SIG-M5 (cell line): ENCODE measurements around the gene COX19.

ENCODE experiments used
- DNase-seq: peaks from one replicate; lab custom pipeline; 2025; lab: John Stamatoyannopoulos, UW

COX19 gene, protein sequence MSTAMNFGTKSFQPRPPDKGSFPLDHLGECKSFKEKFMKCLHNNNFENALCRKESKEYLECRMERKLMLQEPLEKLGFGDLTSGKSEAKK

DNA sequence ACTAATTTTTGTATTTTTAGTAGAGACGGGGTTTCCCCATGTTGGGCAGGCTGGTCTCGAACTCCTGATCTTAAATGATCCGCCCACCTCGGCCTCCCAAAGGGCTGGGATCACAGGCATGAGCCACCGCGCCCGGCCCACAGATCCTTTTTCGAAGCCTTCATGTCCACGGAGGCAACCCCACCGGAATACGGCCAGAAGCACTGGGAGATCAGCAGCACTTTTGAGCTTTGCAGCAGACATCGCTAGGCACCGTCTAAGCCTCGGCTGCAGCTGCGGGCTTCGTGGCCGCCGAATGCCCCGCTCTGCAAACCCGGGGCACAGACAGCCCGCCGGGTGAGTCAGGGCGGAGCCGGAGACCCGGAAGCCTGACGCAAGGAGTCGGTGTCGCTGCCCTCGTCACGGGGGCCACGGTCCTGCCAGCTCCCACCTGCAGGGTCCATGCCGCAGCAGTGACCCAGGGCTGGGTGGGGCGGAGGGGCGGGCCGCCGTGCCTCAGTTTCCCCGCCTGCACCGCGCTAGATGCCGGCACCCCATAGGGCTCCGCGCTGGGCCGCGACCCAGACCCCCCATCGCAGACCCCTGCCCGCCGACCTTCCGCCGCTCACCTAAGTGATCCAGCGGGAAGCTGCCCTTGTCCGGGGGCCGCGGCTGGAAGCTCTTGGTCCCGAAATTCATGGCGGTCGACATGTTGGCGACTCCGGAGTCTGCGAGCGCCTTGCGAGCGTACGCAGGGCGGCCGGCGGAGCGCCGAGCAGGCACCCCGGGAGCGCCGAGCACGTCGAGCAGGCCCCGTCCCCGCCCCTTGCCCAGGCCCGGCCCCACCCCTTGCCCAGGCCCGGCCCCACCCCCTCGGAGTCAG is at the start of gene COX19:
Gene COX19 (minus strand): TSS at position 730 of the 862 bp plus-strand sequence. CDS start 40 bp downstream, at position 690.
- peak; percentile 4 for DNase-seq

DNA sequence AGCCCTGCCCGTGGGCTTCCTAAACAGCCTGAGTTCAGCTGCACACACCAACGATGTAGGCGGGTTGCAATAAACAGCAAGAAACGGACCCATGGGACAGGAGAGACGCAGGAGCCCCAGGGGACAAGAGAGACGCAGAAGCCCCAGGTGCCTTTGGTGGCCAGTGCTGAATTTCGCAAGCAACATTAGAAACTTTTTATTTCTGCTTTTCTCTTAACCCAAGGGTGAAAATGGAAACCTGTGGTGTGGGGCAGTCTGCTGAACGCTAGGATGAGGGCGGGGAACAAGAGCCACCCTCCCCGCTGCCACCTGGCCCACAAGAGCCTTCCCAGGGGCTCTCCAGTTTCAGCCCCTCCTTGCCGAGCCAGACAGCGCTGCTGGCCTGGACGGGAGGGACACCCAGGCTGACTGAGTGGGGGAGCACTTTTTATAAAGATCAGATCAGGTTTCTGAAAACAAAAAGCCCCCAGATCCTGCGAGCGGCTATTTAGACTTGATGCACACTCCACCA is 49.0 kb upstream of the COX19 start:
- DNase-seq: no peak

DNA sequence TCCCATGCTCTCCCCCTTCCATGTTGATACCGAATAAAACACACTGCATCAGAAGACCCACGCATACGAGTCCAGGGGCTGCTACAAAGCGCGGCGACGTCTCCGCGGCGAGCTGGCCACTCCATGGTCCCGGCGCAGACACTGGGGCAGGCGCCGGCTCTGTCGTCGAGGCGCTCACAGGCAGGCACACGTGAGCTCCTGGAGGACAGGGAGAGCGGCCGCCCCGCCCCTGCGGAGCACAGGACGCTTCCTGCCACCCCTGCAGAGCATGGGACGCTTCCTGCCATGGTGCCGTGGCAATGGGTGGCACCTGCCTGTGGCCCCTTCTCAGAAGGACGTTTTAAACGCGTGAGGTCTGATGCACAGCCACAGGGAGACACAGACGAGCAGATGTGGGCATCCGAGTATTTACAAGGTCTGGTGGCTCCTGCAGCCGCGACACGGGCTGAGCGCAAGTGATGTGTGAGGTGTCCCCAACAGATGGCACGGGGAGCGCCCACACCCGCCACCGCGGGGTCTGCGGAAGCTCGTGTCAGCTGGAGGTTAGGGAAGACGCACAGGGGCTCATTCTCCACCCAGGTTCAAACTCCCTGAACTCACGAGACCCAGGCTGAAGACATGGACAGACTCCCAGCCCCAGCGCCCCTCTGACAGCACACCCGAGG is 47.6 kb upstream of the COX19 start:
- DNase-seq: no peak

DNA sequence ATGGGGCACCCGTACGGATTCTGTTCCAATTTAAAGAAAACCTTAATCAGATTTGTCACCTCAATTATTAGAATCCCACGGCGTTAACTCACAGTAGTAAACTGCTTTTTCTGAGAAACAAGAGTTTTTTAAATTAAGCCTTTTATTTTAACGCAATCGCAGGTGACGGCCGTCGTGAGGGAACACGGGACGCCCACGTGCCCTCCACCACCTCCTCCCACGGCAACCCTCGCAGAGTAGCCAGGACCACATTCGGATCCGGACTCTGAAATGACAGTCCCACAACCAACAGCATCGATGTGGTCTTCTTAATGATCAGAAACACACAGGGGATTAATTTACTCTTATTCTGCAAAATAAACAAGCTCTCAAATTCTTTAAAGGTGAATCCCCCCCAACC is 47.0 kb upstream of the COX19 start:
- DNase-seq: no peak

DNA sequence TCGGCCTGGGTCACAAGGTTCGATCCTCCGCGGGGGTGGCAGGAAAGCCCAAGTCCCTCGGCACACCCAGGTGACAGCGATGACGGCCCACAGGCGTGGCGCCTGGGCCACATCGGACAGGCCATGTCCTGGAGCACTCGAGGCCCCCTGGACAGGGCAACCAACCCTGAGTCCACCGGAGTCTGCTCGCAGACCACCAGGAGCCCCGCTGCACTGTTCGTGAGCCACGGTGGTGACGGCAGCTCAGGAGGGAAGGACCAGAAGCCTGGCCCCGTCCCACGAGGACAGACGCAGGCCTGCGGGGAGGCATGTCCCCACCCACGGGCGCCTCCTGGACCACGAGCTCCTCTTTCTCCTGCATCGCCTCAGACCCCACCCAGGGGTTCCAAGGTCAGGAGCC is 46.6 kb upstream of the COX19 start:
- no peak for DNase-seq

DNA sequence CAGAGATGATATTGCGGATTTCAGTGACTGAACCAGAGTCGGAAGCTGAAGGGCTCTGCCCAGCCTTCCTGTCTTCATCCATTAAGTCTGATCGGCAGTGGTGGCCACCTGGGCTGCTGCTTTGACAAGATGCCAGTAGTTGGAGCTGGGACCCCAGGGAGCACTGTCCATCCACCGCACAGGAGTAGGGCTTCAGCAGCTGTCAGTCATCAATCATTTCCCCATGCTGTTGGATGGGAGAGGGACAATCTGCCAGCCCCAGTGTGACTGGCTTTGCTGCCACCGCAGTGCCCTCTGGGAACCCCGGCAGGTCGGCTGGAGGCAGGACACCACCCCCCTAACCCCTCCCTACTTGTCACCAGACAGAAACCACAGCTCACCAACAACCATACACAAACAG is 46.0 kb upstream of the COX19 start:
- DNase-seq: no peak

DNA sequence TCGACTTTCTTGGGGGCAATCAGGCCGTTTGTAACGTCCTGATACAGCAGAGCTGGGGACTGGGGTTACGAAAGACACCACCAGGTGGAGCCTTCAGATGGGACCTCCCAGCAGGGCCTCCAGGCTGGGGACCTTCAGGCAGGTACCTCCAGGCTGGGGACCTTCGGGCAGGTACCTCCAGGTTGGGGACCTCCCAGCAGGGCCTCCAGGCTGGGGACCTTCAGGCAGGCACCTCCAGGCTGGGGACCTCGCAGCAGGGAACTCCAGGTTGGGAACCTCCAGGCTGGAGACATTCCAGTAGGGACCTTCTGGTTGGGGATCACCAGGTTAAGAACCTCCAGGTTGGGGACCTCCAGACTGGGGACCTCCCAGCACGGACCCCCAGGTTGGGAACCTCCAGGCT is 45.5 kb upstream of the COX19 start:
- no peak for DNase-seq

DNA sequence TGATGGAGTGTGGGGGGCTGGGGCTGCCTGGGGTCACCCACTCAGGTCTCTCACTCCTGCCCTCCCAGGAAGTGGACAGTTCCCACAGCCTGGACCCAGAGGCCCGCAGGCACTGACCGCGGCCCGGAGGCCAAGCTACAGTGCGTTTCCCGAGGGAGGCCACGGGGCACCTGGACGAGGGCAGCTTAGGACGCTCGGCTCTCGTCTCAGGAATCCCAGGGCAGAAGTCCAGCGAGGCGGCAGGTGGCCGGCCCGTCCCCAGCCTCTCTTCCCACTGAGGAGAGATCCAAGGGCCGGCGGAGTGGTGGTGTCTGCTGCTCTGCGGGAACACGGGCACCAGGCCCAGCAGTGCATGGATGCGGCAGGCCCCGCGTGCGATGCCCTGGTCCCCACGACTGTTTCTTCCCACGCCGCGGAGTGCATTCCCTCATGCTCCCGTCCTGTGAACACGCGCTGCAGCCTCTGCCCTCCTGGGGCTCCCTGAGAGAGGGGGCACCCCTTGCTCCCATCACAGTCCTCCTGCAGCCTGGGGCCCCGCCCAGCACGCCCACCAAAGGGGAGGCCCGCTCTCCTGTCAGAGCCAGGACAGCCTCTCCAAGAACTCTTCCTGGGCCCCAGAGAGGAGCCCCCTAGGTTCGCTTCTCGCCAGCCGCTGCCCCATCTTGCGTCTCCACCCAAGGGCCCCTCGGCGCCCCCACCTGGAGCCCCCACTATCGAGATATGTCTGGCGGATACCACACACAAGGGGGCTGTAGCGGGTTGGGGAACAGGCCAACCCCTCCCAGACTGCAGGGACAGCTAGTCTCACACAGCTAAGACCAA is 44.7 kb upstream of the COX19 start:
- DNase-seq: no peak

DNA sequence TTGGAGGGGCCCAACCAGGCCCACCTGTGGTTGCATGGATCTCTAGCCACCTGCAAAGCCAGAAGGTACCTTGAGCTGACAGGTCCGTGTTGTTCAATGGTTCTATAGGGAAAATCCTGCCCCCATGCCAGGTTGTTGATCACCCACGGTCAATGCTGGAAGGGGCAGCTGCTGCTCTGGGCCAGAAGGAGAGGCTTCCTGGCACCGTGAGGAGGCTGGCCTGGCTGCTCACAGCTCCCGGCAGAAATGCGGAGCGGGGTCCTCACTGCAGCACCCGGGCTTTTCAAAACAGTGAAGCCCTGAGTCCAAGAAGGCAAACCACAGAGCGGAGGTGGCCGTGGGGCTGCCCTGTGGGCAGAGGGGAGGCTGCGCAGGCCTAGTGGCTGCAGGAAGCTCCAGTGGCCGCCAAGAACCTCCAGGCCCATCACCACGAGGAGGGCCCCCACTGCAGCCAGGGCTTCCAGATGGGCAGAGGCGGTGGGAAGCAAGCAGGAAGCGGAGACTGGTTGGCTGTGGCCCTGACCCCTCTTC is 44.0 kb upstream of the COX19 start:
- DNase-seq: no peak

DNA sequence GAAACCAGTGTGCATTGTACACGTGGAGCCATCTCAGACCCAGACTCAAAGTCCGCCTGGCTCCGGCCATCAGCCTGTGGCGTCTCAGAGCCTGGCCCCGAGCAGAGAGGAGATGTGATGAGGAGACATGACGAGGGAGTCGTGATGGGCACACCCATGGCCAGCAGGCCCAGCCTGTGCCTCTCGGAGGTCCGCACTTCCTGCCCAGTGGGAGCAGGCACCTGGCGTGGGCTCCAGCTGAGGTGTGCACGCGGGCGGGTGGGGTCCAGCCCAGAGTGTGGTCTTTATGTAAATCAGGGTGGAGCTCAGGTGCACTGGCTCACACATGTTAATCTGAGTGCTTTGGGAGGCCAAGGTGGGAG is 43.0 kb upstream of the COX19 start:
- DNase-seq: no peak

DNA sequence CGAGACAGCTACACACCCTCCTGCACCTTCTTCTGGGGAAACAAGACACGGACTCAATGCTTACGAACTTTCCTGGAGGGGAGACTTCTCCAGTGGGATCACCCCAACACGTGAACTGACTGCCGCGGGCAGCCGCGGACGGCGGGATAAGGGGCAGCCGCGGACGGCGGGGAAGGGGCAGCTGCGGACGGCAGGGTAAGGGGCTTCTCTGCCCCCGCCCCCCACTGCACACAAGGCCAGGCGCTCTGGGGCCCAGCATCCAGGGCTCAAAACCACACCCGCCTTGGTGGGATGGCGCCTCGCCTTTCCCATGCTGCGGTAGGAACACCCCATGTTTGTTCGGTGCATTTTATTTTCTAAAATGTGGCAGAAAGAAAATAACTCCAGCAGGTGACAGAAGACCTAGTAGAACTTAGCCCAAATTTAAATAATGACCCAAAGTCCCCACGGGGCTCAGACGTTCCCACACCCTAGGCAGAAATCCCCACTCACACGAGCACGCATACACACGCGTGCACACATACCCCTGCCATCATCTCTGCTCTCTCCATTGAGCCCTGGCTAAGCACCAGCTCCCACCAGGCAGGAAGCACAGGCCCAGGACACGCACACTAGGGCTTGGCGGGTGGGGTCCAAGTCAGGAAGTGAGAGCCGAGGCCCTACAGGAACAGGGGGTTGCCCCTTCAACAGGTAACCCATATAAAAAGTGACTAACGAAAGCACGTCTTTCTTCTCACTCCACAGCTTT is 42.4 kb upstream of the COX19 start:
- no peak for DNase-seq

DNA sequence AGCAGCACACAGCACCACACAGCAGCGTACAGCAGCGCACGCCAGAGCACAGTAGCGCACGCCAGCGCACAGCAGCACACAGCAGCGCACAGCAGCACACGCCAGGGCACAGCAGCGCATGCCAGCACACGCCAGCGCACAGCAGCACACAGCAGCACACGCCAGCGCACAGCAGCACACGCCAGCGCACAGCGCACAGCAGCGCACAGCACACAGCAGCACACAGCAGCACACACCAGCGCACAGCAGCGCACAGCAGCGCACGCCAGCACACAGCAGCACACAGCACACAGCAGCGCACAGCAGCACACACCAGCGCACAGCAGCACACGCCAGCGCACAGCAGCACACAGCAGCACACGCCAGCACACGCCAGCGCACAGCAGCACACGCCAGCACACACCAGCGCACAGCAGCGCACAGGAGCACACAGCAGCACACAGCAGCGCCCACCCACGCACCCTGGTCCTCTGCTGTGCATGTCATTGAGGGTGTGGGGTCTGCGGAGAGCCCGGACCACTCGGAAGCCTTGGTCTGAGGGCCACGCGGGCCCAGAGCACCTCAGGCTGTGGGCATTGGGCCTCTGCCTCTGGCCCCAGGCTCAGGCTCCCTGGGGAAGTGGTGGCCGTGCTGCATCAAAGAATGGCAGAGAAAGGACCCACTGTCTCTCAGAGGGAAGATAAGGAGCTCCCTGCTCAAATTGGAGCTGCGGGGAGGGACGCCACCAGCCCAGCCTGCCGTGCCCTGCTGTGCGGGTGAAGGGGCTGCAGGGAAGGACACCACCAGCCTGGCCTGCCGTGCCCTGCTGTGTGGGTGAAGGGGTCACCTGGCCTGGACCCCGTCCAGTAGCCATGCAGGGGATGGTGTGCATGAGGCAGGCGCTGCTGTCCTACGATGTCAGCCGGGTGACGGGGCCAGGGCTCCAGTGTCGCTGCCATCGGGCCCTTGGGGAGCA is 41.5 kb upstream of the COX19 start:
- no peak for DNase-seq

DNA sequence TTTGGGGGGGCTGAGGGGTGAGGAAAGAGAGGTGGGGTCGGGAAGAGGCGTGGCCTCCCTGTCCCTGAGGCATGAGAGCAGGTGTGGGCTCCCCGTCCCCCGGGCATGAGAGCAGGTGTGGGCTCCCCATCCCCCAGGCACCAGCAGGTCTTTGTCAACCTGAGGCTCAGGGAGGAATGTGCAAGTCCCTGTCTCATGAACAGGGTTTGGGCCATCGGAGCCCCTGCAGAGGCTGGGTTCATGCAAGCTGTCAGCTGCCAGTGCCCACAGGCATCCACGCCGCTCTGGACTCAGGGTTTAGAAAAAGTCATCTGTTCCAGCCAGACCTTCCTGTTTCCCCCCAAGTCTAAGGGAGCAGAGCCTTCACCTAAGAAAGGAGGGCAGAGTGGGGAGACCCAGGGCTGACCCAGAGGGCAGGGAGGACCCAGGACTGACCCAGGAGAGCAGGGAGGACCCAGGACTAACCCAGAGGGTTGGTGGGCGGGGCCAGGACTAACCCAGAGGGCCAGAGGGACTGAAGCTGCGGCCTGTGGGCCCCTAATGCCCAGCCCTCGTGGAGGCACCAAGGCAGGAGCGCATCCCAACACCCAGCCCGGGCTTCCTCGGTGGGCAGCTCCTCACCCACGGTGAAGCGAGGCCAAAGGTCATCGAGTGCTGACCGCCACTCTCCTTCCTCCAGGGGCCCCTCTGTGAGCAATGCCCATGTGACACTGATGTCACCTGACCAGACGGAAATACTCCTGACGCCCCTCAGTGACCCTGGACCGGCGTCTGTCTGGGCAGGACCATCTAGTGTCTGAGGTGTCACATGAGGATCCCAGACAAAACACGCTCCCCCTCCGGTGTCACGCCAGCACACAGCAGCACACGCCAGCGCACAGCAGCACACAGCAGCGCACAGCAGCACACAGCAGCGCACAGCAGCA is 40.1 kb upstream of the COX19 start:
- no peak for DNase-seq

DNA sequence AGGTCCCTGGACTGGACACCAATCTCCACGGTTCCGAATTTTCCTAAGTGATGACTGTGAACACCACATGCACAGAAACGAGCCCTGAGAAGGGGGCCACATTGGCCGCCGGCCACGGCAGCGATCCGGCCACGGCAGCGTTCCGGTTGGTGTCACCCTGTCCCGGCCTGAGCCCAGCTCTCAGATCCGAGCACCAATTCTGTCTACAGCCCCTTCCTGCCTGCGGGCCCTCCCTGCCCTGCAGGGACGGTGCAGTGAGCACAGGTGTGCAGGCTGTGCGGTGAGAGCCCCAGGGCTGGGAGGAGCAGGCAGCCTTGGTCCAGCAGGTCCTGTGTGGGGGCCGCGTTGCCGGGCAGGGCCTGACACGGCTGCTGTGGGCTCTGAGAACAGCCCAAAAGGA is 39.3 kb upstream of the COX19 start:
- no peak for DNase-seq

DNA sequence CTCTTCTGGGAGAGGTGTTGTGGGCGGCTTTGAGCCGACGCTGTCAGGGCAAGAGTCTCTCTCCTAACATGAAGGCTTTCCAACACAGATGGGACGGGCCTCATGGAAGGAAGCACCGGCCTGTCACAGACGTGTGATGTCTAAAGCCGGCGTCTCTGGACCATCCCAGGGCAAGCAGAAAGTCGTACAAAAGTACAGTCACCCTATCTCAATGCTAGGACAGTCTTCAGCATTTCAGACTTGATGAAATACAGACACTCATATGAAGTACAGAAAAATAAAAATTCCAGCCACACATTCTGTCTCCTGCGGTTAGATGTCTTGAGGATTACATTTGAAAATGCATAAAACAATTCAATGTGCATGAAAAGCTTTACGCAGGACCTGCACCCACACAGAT is 38.2 kb upstream of the COX19 start:
- DNase-seq: no peak

DNA sequence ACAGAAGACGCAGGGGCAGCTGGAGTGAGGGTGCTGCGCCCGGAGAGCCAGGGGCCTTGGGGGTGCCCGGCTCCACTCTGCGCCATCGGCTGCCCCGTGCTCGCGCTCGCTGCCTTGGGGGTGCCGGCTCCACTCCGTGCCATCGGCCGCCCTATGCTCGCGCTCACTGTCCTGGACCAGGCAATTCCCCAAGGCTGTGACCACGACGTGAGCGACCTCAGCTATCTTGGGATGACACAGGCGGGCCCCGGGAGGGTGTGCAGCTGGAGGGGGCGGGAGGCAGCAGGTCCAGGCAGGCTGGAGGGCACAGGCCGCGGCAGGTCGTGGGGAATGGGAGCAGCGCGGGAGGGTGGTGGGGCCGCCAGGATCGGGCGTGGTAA is 37.4 kb upstream of the COX19 start:
- DNase-seq: no peak

DNA sequence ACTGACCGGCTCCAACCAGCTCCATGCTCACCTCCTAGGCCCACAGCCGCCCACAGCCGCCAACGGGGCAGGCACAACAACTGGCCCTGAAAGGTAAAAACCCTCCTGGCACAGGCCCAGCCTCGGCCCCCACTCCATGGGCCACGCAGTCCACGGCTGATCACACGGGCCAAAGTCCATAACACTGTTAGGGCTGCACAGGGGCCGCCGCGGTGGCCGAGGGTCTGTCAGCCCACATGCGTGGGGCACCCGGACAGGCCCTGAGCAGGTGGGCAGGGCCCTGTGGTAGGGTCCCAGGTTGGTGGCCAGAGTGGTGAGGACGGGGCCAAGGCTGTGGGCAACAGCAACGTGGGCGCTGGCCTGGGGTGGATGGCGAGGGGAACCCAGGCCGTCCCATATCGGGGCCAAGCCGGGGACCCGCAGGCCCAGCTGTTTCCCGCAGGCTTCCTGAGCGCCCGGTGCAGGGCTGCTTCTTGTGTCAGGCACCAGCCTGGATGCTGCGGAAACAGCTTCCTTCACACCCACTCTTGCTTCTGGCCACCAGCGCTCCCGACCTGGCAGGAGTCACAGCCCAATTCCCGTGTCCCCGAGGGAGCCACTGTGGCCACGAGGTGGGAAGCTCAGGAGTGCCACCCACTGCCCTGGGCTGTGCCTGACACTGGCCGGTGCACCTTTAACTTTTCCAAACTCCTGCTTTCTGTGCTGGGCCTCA is 36.8 kb upstream of the COX19 start:
- DNase-seq: no peak

DNA sequence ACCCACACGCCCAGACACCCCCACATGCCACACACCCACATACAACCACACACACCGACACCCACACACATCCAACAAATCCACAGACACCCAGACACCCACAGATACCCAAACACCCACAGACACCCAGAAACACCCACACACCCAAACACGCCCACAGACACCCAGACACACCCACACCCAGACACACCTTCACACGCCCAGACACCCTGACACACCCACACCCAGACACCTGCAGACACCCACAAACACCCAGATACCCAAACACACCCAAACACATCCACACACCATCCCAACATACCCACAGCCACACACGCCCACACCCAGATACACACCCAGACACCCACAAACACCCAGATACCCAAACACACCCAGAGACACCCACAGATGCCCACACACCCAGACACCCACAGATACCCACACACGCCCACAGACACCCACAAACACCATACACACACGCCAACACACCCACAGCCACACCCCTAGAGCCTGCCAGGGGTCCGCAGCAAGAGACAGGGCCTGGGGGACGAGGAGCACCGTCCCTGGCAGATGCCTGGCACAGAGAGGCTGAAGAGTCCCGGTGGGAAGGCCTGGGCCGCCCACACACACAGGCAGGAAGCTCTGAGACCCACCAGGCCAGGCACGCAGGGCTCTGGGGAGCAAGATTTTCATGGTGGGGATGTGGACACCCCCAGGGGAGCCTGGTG is 36.1 kb upstream of the COX19 start:
- no peak for DNase-seq
